Activated CD4-positive, alpha-beta T cell treated with anti-CD3 and anti-CD28 coated beads, Interleukin-2, Interleukin-6, amounts not matched to agents 100 ng/mL and 50 ng/mL, durations not matched to agents 16 hours and 8 hours (primary cell): ENCODE measurements around the gene SCD5.

Experiments
- DNase-seq: peaks from one replicate; pipeline ENCODE4 v3.0.0-alpha.2; 2020

Gene SCD5

GRCh38 chr4:82583897-82584587, 214.6 kb downstream of the SCD5 start:
- DNase-seq: no peak

- DNase-seq: no peak
Measured at GRCh38 chr4:82579932-82580331, 218.7 kb downstream of the SCD5 start.
